NCI-H446 treated with DMSO at 0.1 percent for 48 hours (cell line): Measurements from ENCODE around the gene SORBS2.

Experiments
- DNase-seq: peaks from one replicate; lab custom pipeline; 2025; lab: John Stamatoyannopoulos, UW

The SORBS2 gene

DNA sequence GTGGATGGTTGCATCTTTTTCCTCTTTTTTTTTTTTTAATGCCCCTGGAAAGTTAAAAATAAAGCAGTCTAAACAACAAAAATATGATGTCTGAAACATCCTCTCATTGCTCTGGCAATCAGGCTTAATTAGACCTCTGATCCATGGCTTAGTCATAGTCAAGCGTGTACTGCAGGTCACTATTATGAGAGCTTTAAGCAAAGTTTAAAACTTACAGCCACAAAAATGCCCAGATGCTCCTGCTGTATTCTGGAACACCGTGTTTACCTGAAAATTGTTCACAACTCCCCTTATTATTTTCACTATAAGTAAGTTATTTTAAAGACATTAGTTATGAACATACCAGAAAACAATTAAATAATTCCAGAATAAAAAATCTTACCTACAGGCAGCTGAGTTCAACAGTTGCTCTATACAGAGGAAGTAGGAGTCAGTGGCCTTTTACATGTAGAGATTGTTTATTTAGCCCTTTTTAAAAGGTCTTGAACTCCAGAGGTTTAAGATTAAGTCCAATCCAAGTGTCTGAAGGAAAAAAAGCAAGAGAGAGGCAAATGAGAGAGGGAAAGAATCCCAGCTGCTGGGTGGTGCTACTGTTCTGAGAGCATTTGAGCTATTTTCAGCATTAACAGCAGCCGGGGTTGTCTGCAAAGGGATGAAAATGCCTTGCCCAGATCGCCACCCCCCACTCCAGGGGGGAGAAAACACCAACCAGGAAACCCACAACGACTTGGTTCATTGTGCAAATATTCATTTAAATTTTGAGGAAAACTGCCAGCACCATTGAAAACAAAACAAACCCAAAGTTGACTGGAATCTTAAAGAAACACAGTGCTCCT is 36.9 kb downstream of the SORBS2 start:
- no peak for DNase-seq

DNA sequence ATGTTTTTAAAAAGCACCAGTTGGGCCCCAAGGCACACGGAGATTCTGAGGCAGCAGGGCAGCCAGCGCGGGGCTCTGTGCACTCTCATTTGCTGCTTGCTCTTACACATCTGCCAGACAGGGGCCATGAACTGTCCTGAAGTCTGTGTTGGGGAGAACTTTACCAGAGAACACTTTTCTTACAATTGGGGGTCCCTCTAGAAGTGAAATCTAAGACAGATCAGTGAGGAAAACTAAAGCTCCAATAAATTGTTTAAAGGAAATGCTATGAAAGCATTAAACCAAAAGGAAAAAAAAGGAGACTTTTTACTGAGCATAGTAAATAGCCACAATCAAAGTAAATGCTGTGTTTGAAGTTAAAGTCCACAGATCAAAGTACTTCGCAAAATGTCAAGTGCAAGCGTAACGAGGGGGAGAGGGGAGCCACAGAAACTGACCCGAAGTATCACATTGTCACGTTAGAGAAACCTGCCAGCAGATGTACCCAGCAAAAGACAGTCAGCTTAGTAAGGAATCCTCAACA is 37.8 kb downstream of the SORBS2 start:
- no peak for DNase-seq

DNA sequence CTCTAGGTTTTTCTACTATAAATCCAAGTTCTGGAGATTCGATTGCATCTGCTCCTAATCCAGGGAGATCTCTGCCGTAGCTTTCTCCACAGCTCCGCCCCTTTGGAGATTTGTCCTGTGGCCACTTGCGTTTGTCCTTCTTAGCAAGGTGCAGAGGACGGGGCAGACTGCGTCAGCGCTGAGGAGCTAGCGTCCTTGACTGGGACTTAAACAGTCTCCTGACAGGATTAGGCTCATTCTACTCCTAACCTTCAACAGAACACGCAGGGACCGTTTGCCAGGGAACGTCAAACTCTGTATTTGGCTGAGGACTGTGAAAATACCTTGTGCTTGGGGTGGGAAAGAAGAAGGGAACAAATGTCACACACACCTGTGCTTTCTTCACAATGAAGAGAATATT is 38.6 kb downstream of the SORBS2 start:
- no peak for DNase-seq

DNA sequence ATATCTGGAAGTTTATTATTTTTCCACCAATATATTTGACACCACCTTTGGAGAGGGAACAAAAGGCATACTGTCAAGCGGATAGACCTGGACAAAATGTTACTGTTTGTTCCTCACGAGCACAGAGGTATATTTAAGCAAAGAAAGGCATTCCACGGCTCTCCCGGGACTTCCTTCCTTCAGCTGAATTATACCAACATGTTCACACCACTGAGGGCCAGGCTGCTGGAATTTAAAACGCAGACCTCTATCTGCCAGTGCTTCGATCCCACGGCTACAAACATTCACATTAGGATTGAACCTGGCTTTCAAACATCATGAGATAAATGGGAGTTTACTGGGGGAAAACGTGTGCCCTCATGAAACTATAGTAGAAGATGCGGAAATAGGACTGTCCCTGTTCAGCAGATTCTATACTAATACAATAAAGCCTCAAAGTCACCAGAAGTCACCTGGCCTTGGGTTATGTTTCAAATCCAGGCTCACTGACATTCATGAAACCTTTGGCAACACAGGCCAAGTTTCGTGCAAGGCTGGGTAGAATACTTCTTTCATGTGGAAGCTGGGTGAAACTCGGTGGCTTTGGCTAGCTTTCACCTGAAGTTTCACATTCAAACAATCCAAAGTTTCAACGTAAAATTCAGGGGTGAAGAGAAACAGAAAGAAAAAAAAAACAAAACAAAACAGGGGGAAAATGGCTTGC is 39.5 kb downstream of the SORBS2 start:
- DNase-seq = no peak

DNA sequence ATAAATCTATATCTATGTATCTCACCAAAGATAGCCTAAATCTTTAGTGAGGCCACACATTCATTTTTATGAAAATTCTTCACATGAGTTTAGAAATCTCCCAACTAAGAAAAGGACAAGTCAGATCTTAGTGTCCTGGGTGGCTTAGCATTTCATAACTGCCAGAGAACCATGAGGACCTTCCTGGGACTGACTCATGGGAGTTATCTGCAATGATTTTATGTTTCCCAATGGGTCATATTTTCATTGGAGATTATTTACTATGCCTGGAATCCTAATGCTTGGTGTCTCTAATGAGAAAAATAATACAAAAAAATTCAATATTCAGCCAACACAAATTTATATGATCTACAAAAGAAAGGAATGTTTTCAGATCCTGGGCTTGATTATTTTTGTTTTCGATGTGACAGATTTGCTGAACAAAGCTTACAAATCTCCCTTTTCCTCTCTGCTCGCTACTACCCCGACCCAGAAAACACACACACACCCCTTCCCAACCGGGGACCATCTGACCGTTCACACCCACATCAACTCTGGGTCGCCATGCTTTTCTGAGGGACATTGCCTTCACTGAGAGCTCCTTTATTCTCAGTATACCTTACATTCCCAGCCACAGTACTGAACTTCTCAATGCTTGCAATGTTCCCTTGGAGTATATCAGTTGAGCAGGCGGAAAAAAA is 40.1 kb downstream of the SORBS2 start:
- DNase-seq = no peak

DNA sequence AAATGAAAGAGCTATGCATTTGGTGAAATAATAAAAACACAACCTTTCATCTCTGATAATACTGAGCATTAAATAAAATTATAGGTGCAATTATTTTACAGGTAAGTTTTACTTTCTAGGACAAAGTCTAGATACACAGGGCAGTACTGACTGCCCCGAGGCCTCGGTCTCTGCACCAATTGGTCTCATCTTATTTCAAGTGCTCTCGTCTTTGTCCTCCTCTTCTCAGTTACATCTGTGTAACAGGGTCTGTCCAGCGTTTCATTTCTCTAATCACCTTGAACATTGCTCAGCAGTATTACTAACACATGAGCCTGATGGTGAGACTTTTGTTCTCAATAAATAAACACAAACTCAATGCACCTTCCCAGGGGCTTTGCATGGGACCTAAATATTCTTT is 44.5 kb downstream of the SORBS2 start:
- DNase-seq = no peak

DNA sequence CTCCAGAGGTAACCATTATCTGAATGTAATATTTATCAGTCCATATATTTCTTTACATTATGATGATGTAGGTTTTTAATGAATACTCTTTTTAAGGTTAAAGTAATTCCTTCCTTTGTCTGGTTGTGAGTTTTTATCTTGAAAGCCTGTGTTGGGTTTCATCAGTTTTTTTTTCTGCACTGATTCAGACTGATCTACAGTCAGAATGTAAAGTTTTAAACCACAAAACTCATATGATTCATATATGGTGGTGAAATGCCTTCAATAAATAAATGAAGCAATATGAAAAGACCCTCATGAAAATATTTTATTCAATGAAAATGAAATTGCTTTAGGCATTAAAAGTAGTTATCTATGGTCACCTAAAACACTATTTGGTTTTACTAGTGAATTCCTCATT is 47.1 kb downstream of the SORBS2 start:
- DNase-seq = no peak

DNA sequence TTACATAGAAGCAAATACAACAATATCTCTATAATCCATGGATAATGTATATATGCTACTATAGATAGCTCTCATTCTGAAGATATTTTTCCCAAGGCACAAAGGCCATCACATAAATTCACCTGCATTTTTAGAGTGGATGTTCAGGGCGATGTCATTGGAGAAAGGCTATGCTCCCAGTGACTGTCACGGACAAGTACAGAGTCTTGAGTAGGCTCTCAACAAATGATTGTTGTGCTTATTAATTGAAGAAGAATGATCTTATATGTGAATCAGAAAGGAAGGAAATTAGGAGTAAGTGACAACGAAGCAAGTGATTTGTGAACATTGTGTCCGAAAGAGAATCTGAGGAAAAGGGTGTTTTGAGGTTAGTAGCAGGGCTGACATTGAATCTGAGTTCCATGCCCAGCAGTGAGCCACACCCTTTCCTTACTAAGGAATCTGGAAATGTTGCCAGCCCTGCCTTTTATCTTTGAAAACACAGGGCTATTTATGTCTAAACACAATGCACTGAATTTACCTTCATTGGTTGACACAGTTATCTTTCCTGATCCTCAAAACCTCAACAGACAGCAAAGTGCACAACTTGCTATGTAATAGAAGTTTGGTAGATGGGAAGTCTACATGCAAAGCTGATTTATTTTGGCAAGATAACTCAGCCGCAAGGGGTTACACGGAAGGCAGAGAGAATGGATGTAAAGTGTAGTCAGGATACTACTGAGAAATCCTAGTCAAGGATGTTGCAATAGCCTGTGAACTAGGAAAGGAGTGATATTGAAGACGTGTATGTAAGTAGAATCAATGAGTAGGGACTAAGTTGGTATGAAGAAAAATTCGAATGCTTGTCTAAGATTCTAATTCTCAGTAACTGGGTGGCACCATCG is 50.4 kb downstream of the SORBS2 start:
- no peak for DNase-seq

DNA sequence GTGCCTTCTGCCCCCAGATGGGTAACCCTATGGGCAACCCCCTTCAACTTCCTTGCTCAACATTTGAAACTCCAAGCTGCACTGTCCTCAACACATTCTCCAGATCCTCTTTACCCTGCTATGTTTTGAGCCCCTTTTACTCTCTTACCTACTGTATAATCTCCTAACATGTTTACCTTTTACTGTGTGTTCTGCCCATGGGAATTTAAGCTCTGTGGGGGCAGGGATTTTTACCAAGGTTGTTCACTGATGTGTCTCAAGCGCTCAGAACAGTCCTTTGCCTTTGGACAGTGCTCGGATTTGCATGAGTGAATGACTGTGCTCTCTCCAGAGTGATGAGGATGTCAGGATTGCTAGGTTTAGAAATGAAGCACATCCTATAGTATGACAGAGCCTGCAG is 53.2 kb downstream of the SORBS2 start:
- no peak for DNase-seq

DNA sequence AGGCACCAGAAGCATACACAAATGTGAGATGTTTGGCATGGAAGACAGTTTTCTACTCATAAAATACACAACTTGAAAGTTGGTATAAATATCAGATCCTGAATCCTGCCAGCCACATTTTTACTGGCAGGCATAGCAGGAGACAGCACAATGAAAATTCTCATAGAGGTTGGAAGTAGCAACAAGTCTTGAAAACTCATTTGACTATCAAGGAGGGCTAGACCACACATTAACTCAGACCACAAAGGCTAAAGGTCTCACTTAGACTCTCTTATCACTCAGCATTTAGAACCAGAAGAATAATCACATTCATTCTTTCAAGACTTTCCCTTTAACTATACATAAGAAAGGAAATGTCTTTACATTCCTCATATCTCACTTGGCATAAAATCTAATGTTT is 56.5 kb downstream of the SORBS2 start:
- no peak for DNase-seq

DNA sequence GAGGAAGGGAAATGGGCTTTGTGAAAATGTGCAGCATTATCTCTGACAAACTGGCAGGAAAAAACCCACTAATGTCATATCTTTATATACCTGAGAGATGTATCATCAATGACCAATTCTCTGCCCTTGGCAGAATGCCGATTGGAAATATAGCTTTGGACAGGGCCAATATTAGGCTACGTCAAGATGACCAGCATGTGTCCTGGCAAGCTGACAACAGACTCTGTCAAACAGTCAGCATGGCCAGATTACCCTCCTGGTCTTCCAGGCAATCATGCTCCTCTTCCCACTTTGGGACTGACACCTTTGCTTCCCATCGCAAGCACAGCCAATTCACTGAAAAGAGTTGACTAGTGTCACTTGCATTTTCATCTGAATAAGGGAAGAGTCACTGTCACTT is 57.0 kb downstream of the SORBS2 start:
- DNase-seq = no peak

DNA sequence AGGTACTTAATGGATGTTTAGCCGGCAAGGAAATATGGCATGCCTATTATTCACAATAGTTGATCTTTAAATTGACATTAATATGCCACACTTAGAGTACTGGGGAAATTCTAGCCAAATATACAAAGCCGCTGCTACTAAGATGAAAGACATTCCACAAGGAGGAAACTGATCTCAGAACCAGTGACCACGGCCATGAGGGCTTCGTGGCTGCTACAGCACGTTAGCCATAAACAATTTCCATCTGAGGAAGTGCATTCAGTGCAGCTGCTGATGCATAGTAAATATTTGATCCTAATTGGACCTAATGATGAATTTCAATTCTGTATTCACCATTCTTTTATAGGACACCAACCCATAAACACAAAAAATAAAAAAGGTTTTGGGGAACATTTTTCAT is 59.1 kb downstream of the SORBS2 start:
- no peak for DNase-seq

DNA sequence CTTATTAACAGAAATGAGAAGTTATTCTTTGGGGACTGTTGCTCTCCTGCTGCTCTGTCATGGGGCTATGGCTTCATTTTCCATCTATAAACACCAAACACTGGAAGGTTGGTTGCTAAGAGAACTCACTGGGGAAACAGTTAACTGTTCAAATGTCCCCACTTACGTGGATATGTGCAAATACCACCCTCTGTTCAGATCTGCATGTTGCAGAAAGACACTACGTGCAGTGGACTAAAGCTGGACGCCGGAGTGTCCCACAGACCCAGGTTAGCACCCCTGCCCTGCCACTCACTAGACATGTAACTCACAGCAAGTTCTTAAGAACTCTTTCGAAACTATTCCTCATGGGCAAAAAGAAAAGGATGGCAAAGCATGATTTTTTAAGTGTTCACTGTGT is 62.1 kb downstream of the SORBS2 start:
- no peak for DNase-seq

DNA sequence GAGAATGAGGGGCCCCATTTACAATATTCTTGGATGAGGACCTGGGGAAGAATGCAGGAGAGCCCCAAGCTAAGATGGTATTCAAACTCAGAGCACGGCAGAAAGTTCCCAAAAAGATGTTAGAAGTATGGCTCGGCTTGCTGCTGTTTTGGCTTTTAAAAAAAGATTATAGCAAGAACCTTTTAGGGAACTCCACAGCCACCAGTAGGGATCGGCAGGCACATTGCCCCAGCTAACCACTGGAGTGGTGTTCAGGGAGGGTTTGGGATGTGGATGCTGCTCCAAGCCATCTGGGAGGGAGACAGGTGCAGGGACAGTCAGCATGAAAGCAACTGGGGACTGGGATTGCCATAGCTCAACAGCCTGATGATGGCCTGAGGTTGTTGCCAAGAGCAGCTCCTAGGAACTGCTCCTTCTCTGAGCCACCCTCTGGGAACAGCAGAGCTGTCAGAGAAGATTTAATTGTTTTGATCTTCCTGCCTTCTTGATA is 63.0 kb downstream of the SORBS2 start:
- no peak for DNase-seq

DNA sequence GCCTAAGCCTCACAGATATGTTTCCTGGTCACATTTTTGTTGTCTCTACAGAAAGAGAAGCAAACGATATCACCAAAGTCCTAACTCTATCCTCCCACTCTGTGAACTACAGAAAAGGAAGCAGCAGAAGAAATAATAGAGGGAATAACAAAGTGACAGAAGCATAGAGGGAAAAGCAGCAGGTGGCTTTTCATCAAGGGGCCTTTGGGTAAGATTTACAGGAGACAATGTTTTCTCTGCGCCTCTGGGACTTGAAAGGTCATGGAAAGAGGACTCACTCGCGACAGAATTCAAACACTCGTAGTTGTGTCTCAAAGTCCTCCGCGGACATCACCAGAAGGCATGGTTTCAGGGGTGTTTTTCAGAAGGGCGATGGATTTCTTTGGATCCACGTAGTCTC is 66.1 kb downstream of the SORBS2 start:
- no peak for DNase-seq

DNA sequence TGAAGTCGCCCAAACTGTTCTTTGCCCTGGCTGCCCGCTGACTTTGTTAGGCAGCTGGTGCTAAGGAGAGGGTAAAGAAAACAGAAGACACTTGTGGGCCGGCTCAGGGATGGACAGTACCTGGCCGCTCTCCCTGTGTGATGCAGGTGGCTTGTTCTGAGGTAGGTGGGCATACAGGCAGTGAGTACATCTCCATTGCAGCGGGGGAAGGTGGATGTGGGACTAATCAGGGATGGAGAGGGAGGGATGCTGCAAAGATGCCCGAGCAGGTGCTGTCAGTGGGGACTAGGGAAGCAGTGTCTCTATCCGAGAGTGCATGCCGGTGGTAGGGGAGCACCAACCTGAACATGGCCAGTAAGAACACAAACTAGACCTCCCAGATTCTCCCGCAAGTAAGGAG is 67.0 kb downstream of the SORBS2 start:
- DNase-seq = no peak

DNA sequence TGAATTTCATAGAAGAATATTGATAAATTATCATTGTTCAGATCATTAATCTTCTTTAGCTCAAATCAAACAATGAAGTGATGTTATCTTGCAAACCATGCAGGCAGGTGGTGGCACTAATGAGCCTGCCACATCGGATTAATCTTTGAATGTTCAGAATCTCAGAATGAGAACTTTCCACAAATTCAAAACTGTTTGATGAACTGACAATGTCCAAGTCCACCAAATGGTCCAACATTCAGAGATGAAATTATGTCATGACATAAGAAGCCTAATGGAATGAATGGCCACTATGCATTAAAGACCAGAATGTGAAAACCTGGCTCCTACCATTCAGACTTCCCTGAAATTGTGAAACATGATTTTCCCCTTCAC is 67.5 kb downstream of the SORBS2 start:
- no peak for DNase-seq

DNA sequence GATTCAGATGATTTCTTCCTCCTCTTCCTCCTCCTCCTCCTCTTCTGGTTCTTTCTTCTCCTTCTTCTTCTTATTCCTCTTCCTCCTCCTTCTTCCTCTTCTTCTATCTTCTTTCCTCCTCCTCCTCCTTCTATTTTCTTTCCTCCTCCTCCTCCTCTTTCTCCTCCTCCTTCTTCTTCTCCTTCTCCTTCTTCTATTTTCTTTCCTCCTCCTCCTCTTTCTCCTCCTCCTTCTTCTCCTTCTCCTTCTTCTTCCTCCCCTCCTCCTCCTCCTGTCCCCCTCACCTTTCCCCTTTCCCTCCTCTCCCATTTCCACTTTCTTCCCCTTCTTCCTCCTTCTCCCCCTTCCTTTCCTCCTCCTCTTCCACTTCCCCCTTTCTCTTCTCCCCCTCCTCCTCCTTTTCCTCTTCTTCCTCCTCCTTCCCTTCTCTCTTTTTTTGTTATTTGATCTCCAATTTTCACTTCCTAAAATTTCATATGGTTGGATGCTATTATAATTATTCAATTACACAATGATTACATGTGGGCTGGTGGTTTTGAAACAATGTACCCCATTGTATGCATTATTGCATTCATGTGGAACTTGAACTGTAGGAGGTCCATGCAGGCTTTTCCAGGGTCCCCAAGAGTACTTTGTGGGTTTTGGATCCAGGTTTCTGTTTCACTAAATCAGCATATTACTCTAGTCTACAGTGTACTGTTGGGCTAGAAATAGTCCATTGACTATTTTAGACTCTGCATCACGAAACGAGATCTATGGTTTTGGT is 68.1 kb downstream of the SORBS2 start:
- DNase-seq = no peak

DNA sequence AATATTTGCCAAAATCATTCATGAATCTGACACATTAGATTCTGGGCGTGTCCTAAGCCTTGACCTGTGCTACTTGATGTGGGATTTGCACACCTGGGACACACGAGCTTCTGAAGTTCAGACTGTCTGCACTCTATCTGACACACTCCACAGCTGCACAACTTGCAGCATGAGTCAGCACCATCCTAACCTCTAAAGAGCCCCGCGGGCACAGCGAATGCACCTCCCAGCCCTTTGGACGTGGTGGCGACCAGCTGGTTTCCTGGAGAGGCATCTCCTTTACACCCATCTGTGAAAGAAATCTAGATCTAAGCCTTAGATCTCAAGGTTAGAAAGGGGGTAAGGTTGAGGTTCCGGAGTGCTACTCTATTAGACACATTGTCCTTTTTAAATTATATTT is 69.2 kb downstream of the SORBS2 start:
- no peak for DNase-seq

DNA sequence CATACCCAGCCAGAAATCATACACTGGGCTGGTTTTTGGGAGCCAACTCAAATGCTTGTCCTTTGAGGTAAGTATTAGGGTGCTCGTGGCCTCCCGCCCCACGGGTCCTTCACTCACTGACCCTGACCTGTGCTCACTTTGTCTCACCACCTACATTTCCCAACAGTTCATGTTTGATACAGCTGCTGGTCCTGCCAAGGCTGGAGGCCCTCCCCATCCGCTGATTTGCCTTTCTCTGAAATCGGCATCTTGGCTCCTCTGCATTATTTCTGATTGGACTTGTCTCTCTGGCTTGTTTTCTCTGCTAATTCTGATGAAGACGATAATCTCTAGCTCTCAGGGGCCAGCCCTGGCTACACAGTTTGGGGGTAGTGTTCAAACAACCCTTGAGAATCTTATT is 70.2 kb downstream of the SORBS2 start:
- no peak for DNase-seq

DNA sequence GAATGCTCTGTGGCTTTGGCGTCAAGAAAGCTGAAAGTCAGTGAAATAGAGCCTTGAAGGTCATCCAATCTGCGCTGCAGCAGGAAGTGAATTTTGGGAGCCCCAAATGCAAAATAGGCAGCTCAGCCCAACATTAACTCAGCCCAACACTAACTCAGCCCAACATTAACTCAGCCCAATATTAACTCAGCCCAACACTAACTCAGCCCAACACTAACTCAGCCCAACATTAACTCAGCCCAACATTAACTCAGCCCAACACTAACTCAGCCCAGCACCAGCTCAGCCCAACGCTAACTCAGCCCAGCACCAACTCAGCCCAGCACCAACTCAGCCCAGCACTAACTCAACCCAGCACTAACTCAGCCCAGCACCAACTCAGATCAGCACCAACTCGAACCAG is 71.5 kb downstream of the SORBS2 start:
- DNase-seq = no peak
